Temporal lobe (tissue), 1 donor: ENCODE measurements around the gene GYPA. TPM values are rescaled to one million over a fixed set of nuclear protein-coding genes. Genes with fewer than 3 reads are reported as not detected.

Experiments used
- total RNA-seq: library from RNA; depleted of rRNA; stranded (reverse); fragments of >200 nt; gene quantifications from one replicate; pipeline ENCODE4 v1.2.3, GENCODE V29; 2014

The GYPA gene
- total RNA-seq, 1 donor from 2014 or later, result 1.7 TPM

Other genes with a start within 250 kb of the GYPA start
- gene GYPE, start 235.2 kb downstream of the GYPA start, total RNA-seq, result 0.25 TPM
- not detected for gene GYPB, start 121.3 kb downstream of the GYPA start, total RNA-seq